Measurements from ENCODE around the gene ISM1. TPM values are rescaled to one million over a fixed set of nuclear protein-coding genes. Genes with fewer than 3 reads are reported as not detected.

ISM1 gene
- total RNA-seq, 1 donor from 2014 or later = not detected

DNA sequence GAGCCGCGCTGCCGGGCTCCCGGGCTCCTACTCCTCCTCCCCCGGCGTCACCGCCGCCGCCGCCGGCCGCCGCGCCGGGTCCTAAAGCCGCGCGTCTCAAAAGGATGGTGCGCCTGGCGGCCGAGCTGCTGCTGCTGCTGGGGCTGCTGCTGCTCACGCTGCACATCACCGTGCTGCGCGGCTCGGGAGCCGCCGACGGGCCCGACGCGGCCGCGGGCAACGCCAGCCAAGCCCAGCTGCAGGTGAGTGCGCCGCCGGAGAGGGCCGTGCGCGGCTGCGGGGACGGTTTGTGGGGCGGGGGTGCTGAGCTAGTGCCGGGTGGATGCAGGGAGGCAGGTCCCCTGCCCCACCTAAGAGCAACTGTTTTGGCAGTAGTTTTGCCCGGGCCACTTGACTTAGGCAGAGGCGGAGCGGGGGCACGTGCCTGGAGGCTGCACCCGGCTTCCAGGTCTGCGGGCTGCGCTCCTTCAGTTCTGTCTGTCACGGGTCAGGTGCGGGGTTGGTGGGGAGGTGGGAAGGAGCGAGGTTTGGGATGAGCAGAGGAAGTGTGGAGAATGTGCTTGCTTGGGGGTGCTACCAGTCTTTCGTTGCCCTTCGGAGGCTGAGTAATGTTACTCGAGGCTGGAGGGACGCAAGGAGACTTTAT, 722 bp downstream of the ISM1 start:
- TF ChIP-seq, protein P1, sequence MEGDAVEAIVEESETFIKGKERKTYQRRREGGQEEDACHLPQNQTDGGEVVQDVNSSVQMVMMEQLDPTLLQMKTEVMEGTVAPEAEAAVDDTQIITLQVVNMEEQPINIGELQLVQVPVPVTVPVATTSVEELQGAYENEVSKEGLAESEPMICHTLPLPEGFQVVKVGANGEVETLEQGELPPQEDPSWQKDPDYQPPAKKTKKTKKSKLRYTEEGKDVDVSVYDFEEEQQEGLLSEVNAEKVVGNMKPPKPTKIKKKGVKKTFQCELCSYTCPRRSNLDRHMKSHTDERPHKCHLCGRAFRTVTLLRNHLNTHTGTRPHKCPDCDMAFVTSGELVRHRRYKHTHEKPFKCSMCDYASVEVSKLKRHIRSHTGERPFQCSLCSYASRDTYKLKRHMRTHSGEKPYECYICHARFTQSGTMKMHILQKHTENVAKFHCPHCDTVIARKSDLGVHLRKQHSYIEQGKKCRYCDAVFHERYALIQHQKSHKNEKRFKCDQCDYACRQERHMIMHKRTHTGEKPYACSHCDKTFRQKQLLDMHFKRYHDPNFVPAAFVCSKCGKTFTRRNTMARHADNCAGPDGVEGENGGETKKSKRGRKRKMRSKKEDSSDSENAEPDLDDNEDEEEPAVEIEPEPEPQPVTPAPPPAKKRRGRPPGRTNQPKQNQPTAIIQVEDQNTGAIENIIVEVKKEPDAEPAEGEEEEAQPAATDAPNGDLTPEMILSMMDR (IDR thresholded peaks at IDR 0.05; ENCODE audit: insufficient read depth, low read length, severe bottlenecking) = peak; percentile 12
- Histone ChIP-seq H3K27me3 (ENCODE audit: control insufficient read depth, insufficient read depth, low read length) (peaks cover 11% of the 10 kb centered on the region), H3K4me3 (ENCODE audit: low read depth, low read length) (peak overlapping the region; percentile 49), H3K36me3 (ENCODE audit: control insufficient read depth, insufficient read depth, low read length) (no peaks in the 10 kb centered on the region)
- FAIRE-seq = no peak
- peak; percentile 46 for DNase-seq (ENCODE audit: low read depth)

DNA sequence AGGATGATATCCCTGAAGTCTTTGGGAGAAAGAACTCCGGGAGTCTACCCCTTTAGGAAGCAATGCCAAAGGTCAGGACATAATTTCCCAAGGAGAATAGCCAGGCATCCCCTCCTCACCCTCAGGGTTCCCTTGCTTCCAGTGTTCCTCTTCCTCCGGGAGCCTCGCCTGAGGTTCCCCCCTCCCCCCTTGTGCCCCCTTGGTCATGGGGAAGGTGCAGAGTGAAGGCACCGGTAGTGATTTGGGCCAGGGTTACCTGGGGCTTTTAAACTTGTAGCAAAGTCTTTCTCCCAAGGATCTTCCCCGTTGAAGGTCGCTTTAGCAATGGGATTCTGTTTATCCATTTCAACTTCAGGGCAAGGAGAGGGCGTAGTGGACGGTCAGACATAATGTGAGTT, 1.2 kb downstream of the ISM1 start:
- Histone ChIP-seq H3K36me3 (ENCODE audit: control insufficient read depth, insufficient read depth, low read length) (no peaks in the 10 kb centered on the region), H3K27me3 (ENCODE audit: control insufficient read depth, insufficient read depth, low read length) (peaks cover 11% of the 10 kb centered on the region), H3K4me3 (ENCODE audit: low read depth, low read length) (no peak overlapping the region)
- DNase-seq (ENCODE audit: low read depth) = no peak
- TF ChIP-seq, protein P1 (IDR thresholded peaks at IDR 0.05; ENCODE audit: insufficient read depth, low read length, severe bottlenecking) = no peak
- no peak for FAIRE-seq

DNA sequence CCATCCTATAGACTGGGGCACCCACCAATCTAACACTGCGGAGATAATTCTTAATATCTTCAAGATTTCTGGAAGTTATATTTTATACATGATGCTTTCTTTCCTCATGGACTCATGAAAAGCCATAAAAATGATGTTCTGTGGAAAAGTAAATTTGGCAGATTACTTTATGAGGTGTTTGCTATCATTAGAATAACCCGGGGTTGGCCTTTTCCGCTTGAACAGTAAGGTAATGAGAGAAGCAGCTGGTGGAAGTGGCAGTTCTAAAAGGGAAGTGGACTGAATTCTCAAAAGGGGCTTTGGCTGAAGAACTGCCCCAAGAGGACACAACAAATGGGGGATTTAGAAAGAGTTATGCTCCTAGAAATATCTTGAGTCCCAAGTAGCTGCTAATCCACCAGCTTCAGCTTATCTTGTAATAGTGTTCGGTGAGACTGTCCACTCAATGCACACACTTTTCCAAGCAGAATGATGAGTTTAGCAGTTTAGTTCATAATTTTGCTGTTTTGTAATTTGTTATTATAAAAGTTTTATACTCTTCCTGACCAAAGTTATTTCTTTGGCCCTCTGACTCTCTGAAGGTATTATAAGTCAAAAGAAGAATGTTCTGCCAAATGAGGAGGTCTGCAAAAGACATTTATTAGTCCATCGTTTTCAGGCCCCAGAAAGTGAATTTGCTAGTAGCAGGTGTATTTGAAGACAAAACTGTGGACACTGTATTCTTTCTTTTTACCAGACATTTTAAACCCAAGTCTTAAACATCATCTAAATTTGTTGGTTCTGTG, 2.9 kb downstream of the ISM1 start:
- DNase-seq (ENCODE audit: low read depth) = no peak
- TF ChIP-seq, protein P1 (IDR thresholded peaks at IDR 0.05; ENCODE audit: insufficient read depth, low read length, severe bottlenecking) = no peak
- no peak for FAIRE-seq

GRCh38 chr20:13226367-13226766, 5.3 kb downstream of the ISM1 start:
- Histone ChIP-seq H3K27me3 (ENCODE audit: control insufficient read depth, insufficient read depth, low read length) (peaks cover 2% of the 10 kb centered on the region), H3K36me3 (ENCODE audit: control insufficient read depth, insufficient read depth, low read length) (no peaks in the 10 kb centered on the region), H3K4me3 (ENCODE audit: low read depth, low read length) (no peak overlapping the region)
- DNase-seq (ENCODE audit: low read depth) (no peak), FAIRE-seq (no peak)
- TF ChIP-seq, protein P1 (IDR thresholded peaks at IDR 0.05; ENCODE audit: insufficient read depth, low read length, severe bottlenecking) = no peak

More for the DNA sequence above, 2.9 kb downstream of the ISM1 start:
- Histone ChIP-seq H3K36me3 (ENCODE audit: control insufficient read depth, insufficient read depth, low read length) (no peaks in the 10 kb centered on the region), H3K4me3 (ENCODE audit: low read depth, low read length) (no peak overlapping the region), H3K27me3 (ENCODE audit: control insufficient read depth, insufficient read depth, low read length) (peaks cover 10% of the 10 kb centered on the region)

- no peak for FAIRE-seq
- TF ChIP-seq, protein P1 (IDR thresholded peaks at IDR 0.05; ENCODE audit: insufficient read depth, low read length, severe bottlenecking) = no peak
- no peak for DNase-seq (ENCODE audit: low read depth)
- Histone ChIP-seq H3K4me3 (ENCODE audit: low read depth, low read length) (no peak overlapping the region), H3K36me3 (ENCODE audit: control insufficient read depth, insufficient read depth, low read length) (no peaks in the 10 kb centered on the region), H3K27me3 (ENCODE audit: control insufficient read depth, insufficient read depth, low read length) (no peaks in the 10 kb centered on the region)
These were observed 7.7 kb downstream of the ISM1 start for GRCh38 chr20:13228771-13229170.

Measured in bronchial epithelial cell (primary cell).